OCI-LY7 (cell line): ENCODE data around the gene RAMP1. TPM values are rescaled to one million over a fixed set of nuclear protein-coding genes. Genes with fewer than 3 reads are reported as not detected.

Experiments used
- BruUV-seq: library from RNA; stranded (reverse); fragments of 400-500 nt; replicated peaks from 2 replicates; lab custom pipeline; 2021; lab: Mats Ljungman, UMichigan
- CTCF ChIA-PET: fragments of 300-600 bp; sonication (Branson Sonifier 250); formaldehyde crosslinking; loops from one replicate; lab custom pipeline; 2022; ENCODE audit warnings: antibody characterized with exemption; ENCODE audit not compliant: unreplicated experiment; lab: Charles Lee
- POLR2A ChIA-PET: fragments of 300-600 bp; sonication (Branson Sonifier 250); formaldehyde crosslinking; loops from one replicate; lab custom pipeline; 2022; ENCODE audit warnings: antibody characterized with exemption; lab: Charles Lee
- DNase-seq: peaks from one replicate; pipeline ENCODE4 v3.0.0-alpha.2; 2015; ENCODE audit warnings: low spot score
- H2AFZ ChIP-seq: fragments of 200-600 bp; sonication (generic), shearing (Covaris generic); 2 replicates; pipeline ENCODE4 v1.6.1; 2014; ENCODE audit warnings: mild to moderate bottlenecking, antibody characterized with exemption, low read length, moderate library complexity
- H3K27ac ChIP-seq: fragments of 200-600 bp; sonication (generic); 2 replicates; pipeline ENCODE4 v1.5.1; 2014; ENCODE audit warnings: mixed run types, low read depth, mild to moderate bottlenecking, moderate library complexity, low read length, inconsistent platforms; ENCODE audit not compliant: poor library complexity, severe bottlenecking
- H3K36me3 ChIP-seq: fragments of 200-600 bp; sonication (generic); 2 replicates; pipeline ENCODE4 v1.6.1; 2014; ENCODE audit warnings: mild to moderate bottlenecking, antibody characterized with exemption, low read length, moderate library complexity, mixed read lengths; ENCODE audit not compliant: insufficient read depth
- H3K4me1 ChIP-seq: fragments of 200-600 bp; sonication (generic); 2 replicates; pipeline ENCODE4 v1.5.1; 2014; ENCODE audit warnings: mild to moderate bottlenecking, low read length; ENCODE audit not compliant: insufficient read depth, poor library complexity, severe bottlenecking
- H3K4me2 ChIP-seq: fragments of 200-600 bp; sonication (generic); 2 replicates; pipeline ENCODE4 v1.6.1; 2014; ENCODE audit warnings: mild to moderate bottlenecking, low read length
- H3K4me3 ChIP-seq: fragments of 200-600 bp; sonication (generic); 2 replicates; pipeline ENCODE4 v1.5.1; 2014; ENCODE audit warnings: mild to moderate bottlenecking, low read depth, low read length; ENCODE audit not compliant: poor library complexity, severe bottlenecking
- H3K79me2 ChIP-seq: fragments of 200-600 bp; sonication (generic); 2 replicates; pipeline ENCODE4 v1.6.1; 2016; ENCODE audit warnings: low read depth, mild to moderate bottlenecking, low read length, moderate library complexity, mixed read lengths; ENCODE audit not compliant: insufficient read depth
- H3K9me2 ChIP-seq: fragments of 200-600 bp; sonication (generic); 2 replicates; pipeline ENCODE4 v1.6.1; 2016; ENCODE audit warnings: mild to moderate bottlenecking, low read length, mixed read lengths; ENCODE audit not compliant: insufficient read depth
- H3K9me3 ChIP-seq: fragments of 200-600 bp; sonication (generic); 2 replicates; pipeline ENCODE4 v1.6.1; 2014; ENCODE audit warnings: mild to moderate bottlenecking, mixed run types, low read length, mixed read lengths
- H4K20me1 ChIP-seq: fragments of 200-600 bp; sonication (generic); 2 replicates; pipeline ENCODE4 v1.6.1; 2014; ENCODE audit warnings: mild to moderate bottlenecking, antibody characterized with exemption, low read length, moderate library complexity, mixed read lengths; ENCODE audit not compliant: insufficient read depth
- CTCF ChIP-seq: fragments of 200-600 bp; sonication (generic); conservative IDR thresholded peaks from 2 replicates; pipeline ENCODE4 v1.5.1; 2014; ENCODE audit warnings: mild to moderate bottlenecking, antibody characterized with exemption, low read length, moderate library complexity, mixed read lengths
- EZH2phosphoT487 ChIP-seq: fragments of 200-600 bp; sonication (generic); IDR thresholded peaks from 2 replicates; pipeline ENCODE4 v1.6.1; 2018; ENCODE audit warnings: low read depth, borderline replicate concordance, mild to moderate bottlenecking, mixed run types, antibody characterized with exemption, low read length, moderate library complexity, mixed read lengths
- intact Hi-C: fragments of 100-400 bp; cut with micrococcal nuclease; formaldehyde crosslinking; loops from one replicate; pipeline ENCODE4 v1.10.0; 2022; ENCODE audit not compliant: unreplicated experiment
- total RNA-seq, 2 experiments: library from RNA; depleted of rRNA in 1 of 2; stranded (reverse); fragments of >200 nt in 1 of 2; shearing (Covaris generic) in 1 of 2; gene quantifications; 2 replicates each; pipeline ENCODE4 v1.2.3, GENCODE V29; 2014 to 2022

The RAMP1 gene
- total RNA-seq, 2 experiments from 2014 or later = not detected

DNA sequence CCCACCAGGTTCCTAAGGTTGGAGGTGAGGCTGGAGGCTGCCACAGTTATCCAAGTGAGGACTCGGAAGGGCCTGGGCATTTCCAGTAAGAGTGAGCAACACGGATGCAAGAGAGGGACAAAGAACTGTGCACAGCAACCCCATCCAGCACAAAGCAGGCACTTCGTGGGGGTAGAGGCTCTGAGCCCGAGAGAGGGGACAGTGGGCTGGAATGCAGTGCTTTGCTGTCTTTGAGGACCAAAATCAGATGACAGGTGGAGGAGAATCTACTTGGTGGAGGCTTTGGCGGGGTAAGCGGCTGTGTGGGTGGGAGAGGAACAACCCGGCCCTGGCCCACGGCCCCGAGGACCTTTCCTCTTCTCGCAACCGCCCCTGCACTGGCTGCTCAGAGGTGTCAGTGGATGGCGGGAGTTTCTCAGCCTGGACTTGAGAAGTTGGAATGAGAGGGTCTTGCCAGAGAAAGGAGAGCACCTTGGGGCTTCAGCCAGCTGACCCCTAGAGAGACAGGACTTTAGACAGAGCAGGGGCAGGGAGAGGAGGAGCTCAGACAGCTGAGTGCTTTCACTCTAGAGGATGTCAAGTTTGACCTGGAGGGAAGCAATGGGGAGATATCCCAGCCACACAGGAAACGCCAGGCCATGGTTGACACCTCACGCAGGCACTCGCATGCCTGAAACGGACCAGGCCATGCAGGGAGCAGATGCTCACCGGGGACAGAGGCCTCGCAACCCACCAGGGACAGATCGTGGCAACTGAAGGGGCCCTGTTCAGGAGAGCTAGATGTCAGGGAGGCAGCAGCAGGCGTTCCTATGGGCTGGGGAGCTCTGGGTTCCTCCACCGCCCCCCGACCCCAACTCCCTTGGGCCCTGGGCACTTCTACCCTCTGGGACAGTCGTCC, 11.6 kb downstream of the RAMP1 start:
- Histone ChIP-seq H3K4me3 (no peak overlapping the region), H3K27ac (no peak overlapping the region), H2AFZ (no peak overlapping the region), H3K9me3 (no peaks in the 10 kb centered on the region), H3K4me1 (no peaks in the 10 kb centered on the region), H4K20me1 (no peaks in the 10 kb centered on the region), H3K4me2 (no peak overlapping the region), H3K9me2 (no peaks in the 10 kb centered on the region), H3K36me3 (no peaks in the 10 kb centered on the region), H3K79me2 (no peaks in the 10 kb centered on the region)
- no TSS peak for BruUV-seq
- DNase-seq = no peak
- intact Hi-C loops = no loop called here
- ChIA-PET POLR2A (no interaction called here), CTCF (no interaction called here)
- no peak for TF ChIP-seq CTCF

GRCh38 chr2:237872178-237872887, 12.9 kb downstream of the RAMP1 start:
- H2AFZ ChIP-seq = no peak overlapping the region
- TF ChIP-seq CTCF = no peak
- TF ChIP-seq EZH2phosphoT487 = no peak
- intact Hi-C loops = no loop called here
- H3K79me2 ChIP-seq = no peaks in the 10 kb centered on the region
- H3K4me1 ChIP-seq = no peaks in the 10 kb centered on the region
- ChIA-PET CTCF (no interaction called here), POLR2A (interaction anchor here (0.5 kb wide), 1 partner anchor 107 kb away, joined by 3 read pairs; no protein-coding TSS in a partner anchor)
- BruUV-seq = no TSS peak
- H3K9me3 ChIP-seq = no peaks in the 10 kb centered on the region
- no peak for DNase-seq
- H4K20me1 ChIP-seq = no peaks in the 10 kb centered on the region
- H3K9me2 ChIP-seq = no peaks in the 10 kb centered on the region
- H3K27ac ChIP-seq = no peak overlapping the region
- no peak overlapping the region for H3K4me3 ChIP-seq
- no peak overlapping the region for H3K4me2 ChIP-seq
- no peaks in the 10 kb centered on the region for H3K36me3 ChIP-seq
